ENCODE data around the gene OTUD4. TPM values are rescaled to one million over a fixed set of nuclear protein-coding genes. Genes with fewer than 3 reads are reported as not detected.

Gene OTUD4
- total RNA-seq, 1 donor from 2014 or later = 17.2 TPM

DNA sequence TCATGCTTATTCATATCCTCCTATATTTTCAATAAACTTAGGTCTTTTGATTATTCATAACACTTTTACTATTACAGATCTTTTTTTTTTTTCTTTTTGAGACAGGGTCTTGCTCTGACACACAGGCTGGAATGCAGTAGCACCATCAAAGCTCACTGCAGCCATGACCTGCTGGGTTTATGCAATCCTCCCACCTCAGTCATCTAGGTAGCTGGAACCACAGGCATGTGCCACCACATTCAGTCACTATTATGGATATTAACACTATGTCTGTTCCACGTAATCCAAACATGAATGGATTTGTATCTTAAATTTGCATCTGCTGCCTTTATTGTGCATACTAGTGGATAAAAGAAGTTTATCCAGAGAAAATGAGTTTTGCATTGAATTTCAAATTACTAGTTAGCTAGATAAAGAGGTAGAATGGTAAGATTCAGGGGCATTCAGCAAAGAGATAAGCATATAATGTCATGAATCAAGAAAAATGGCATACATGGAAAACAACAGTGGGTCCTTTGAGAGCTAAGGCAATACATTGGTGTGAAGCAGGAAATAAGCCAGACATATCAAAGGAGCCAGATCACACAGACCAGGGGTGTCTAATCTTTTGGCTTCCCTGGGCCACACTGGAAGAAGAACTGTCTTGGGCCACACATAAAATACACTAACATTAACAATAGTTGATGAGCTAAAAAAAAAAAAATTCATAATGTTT, 96.3 kb downstream of the OTUD4 start:
- TF ChIP-seq, protein P1, sequence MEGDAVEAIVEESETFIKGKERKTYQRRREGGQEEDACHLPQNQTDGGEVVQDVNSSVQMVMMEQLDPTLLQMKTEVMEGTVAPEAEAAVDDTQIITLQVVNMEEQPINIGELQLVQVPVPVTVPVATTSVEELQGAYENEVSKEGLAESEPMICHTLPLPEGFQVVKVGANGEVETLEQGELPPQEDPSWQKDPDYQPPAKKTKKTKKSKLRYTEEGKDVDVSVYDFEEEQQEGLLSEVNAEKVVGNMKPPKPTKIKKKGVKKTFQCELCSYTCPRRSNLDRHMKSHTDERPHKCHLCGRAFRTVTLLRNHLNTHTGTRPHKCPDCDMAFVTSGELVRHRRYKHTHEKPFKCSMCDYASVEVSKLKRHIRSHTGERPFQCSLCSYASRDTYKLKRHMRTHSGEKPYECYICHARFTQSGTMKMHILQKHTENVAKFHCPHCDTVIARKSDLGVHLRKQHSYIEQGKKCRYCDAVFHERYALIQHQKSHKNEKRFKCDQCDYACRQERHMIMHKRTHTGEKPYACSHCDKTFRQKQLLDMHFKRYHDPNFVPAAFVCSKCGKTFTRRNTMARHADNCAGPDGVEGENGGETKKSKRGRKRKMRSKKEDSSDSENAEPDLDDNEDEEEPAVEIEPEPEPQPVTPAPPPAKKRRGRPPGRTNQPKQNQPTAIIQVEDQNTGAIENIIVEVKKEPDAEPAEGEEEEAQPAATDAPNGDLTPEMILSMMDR (conservative IDR thresholded peaks at IDR 0.05; ENCODE audit: low read depth, low read length) = no peak

More for the DNA sequence above, 96.3 kb downstream of the OTUD4 start:
- H3K4me3 ChIP-seq (ENCODE audit: low read depth, low read length) = no peak overlapping the region
- no peak for DNase-seq (ENCODE audit: low read depth)

Other genes starting within 250 kb of the OTUD4 start
- gene ANAPC10, start 82.4 kb downstream of the OTUD4 start, total RNA-seq = 25.0 and 28.1 TPM in 2 replicates
- 105 and 155 TPM in 2 replicates for gene ABCE1, start 82.3 kb downstream of the OTUD4 start, total RNA-seq